ENCODE measurements around the gene BTBD17. TPM values are rescaled to one million over a fixed set of nuclear protein-coding genes. Genes with fewer than 3 reads are reported as not detected.

Gene BTBD17
- total RNA-seq, 2 experiments from 2014 or later: 0.18 TPM; not detected in 1

DNA sequence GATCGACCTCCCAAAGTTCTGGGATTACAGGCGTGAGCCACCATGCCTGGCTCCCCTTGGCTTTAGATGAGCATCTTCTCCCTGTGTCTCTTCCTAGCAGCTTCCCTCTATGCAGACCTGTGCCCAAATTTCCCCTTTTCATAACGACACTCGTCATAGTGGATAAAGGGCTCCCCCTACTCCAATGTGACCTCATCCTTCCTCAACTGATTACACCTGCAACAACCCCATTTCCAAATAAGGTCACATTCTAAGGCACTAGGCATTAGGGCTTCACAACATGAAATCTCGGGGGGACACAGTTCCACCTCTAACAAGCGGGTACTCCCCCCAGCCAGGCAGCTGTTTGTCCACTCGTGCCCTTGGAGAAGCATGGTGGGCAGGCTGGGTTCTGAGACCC lies 25.4 kb downstream of the BTBD17 start:
- DNase-seq: no peak
- H3K9me3 Mint-ChIP-seq: no peaks in the 10 kb centered on the region
- H3K4me3 Mint-ChIP-seq: no peak overlapping the region
- no peaks in the 10 kb centered on the region for H3K36me3 Mint-ChIP-seq (ENCODE audit: low read depth)
- H3K4me1 Mint-ChIP-seq: peaks cover 7% of the 10 kb centered on the region
- H3K27me3 Mint-ChIP-seq: peaks cover 7% of the 10 kb centered on the region
- ChIA-PET POLR2A (no interaction called here), CTCF (interaction anchor here (1.1 kb wide), 1 partner anchor 32 kb away, joined by 3 read pairs; no protein-coding TSS in a partner anchor)
- no peak overlapping the region for H3K27ac Mint-ChIP-seq

DNA sequence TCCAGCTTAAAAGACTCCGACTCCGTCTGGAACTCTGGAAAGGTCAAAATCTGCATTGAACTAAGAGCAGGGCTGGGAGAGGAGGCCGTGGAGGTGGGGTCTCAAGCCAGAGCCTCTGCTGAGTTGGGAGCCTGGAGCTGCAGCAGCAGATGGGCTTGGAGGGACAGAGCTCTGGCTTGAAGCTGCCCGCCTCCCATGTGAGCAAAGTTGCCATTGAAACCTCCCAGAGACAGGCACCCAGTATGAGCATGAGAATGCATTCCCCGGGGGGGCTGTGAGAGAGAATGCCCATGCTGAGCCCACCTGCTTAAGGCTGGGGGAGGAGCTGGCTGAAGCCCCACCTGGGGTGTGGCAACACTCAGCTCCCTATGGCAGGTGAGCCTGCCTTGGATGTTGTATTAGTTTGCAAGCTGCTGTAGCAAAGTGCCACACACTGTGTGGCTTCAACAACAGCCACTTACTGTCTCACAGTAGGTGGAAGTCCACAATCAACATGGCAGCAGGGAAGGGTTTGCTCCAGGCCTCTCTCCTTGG lies 26.1 kb downstream of the BTBD17 start:
- Mint-ChIP-seq H3K36me3 (ENCODE audit: low read depth) (no peaks in the 10 kb centered on the region), H3K27me3 (peaks cover 7% of the 10 kb centered on the region), H3K4me3 (no peak overlapping the region), H3K4me1 (peaks cover 7% of the 10 kb centered on the region), H3K9me3 (no peaks in the 10 kb centered on the region), H3K27ac (no peak overlapping the region)
- ChIA-PET POLR2A (no interaction called here), CTCF (interaction anchor here (0.9 to 1.1 kb wide), 2 partner anchors 25 to 32 kb away, joined by 3 read pairs; no protein-coding TSS in a partner anchor)
- no peak for DNase-seq

DNA sequence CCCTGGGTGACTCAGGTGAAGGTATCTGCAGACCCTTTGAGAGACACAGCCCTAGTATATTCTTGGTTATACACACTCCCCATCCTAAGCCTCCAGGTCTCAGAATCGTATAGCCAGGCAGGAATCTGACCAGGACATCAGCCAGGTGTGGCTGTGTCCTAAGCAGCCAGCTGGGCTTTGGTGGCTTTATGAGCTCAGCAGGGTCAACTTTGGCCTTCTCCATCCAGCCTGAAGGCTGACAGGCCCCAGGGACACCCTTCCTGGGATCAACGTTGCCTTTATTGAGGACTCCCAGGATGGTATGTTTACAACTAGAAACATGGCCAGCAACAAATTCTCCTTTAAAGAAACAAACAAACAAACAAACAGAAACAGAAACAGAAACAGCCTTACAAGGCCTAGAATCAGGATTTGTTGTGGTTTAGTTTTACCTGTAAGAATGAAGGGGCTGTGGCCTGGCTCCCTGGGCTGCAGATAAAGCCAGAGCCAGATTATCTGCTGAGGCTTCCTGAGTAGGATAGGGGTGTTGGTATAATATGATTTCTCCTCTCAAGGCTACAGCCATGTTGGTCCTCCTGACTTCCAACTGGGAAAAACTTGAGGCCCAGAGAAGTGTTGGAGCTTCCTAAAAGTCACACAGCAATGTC lies 27.2 kb downstream of the BTBD17 start:
- H3K4me3 Mint-ChIP-seq: no peak overlapping the region
- peaks cover 7% of the 10 kb centered on the region for H3K27me3 Mint-ChIP-seq
- peak overlapping the region; percentile 9 for H3K27ac Mint-ChIP-seq
- H3K36me3 Mint-ChIP-seq (ENCODE audit: low read depth): peaks cover 2% of the 10 kb centered on the region
- H3K9me3 Mint-ChIP-seq: no peaks in the 10 kb centered on the region
- H3K4me1 Mint-ChIP-seq: peaks cover 13% of the 10 kb centered on the region
- ChIA-PET CTCF (interaction anchor here (0.7 to 0.9 kb wide), 2 partner anchors 19 to 26 kb away, joined by 3 read pairs; no protein-coding TSS in a partner anchor), POLR2A (no interaction called here)
- DNase-seq: no peak

DNA sequence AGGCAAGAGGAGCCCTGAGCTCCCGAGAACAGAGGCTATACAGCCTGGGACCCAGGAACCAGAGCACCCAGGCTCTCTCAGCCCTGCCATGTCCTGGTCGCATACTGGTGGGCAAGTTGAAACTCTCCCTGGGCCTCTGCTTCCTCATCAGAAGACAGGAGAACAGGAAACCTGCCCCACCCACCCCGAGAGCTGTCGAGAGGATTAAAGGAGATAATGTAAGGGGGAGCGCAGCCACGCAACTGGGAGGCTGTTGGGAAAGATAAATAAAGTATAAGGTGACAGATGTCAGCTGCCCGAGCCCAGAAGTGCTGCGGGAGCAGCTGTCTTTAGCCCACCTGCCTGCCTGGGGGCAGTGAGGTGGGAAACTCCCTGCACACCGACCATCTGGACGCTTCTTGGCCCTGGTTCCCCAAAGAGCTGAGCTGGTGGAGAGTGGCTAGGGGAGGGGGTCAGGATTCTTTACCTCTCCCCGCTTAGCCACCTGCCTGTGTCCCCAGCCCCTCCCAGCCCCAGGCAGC lies 28.8 kb downstream of the BTBD17 start:
- no peaks in the 10 kb centered on the region for H3K9me3 Mint-ChIP-seq
- H3K27me3 Mint-ChIP-seq: peaks cover 7% of the 10 kb centered on the region
- H3K4me3 Mint-ChIP-seq: no peak overlapping the region
- H3K36me3 Mint-ChIP-seq (ENCODE audit: low read depth): peaks cover 5% of the 10 kb centered on the region
- CTCF ChIA-PET: interaction anchor here (0.9 kb wide), 1 partner anchor 35 kb away, joined by 3 read pairs; the partner anchor contains the start of gene GPR142
- POLR2A ChIA-PET: no interaction called here
- H3K27ac Mint-ChIP-seq: no peak overlapping the region
- peaks cover 27% of the 10 kb centered on the region for H3K4me1 Mint-ChIP-seq
- DNase-seq: no peak

DNA sequence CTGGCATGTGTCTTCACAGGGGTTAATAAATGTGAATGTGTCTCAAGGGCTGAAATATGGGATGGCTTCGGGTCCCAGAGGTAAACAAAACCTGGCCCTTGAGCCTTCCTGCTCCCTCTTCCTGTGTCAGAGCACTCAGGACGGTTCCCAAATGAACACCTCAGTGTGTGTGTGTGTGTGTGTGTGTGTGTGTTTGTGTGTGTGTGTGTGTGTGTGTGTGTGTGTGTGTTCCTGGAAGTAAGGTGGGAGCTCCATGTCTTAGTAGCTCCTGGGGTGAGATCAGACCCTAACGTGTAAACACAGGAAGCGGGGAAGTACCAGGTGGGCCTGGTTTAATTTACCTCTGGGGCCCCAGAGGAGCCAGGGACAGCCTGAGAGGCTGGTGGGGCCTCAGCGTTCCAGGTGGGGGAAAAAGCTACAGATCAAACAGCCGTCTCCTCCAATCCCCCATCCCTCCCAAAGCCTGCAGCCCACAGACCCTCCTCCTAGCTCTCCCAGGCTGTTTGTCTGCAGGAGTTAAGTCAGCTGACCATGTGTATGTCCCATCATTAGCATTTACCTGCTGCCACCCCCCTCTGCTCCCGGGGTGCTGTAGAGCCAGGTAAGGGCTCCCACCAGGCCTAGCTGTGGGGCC lies 29.5 kb downstream of the BTBD17 start:
- peaks cover 31% of the 10 kb centered on the region for H3K4me1 Mint-ChIP-seq
- H3K4me3 Mint-ChIP-seq: no peak overlapping the region
- no peaks in the 10 kb centered on the region for H3K9me3 Mint-ChIP-seq
- ChIA-PET CTCF (interaction anchor here (0.9 kb wide), 1 partner anchor 36 kb away, joined by 3 read pairs; the partner anchor contains the start of gene GPR142), POLR2A (no interaction called here)
- no peak overlapping the region for H3K27ac Mint-ChIP-seq
- DNase-seq: no peak
- peaks cover 3% of the 10 kb centered on the region for H3K27me3 Mint-ChIP-seq
- H3K36me3 Mint-ChIP-seq (ENCODE audit: low read depth): peaks cover 5% of the 10 kb centered on the region

DNA sequence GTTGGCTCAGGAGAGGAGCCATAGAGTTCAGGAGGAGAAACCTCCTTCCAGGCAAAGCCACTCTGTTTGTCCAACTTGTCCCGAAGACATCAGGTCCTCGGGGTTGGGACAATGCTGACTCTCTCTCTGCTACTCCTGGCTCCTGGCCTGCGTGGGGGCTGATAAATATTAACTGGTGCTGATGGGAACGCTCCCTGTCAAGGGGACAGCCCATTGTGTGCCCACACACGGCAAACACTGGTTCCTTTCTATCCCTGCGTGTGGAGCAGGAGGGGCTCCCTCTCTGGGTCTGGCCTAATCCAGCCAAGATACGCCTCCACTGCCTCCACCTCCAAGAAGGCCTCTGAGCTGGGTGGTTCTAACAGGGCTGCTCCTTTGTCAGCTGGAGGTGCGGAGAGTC lies 31.2 kb downstream of the BTBD17 start:
- POLR2A ChIA-PET: no interaction called here
- H3K9me3 Mint-ChIP-seq: no peaks in the 10 kb centered on the region

DNA sequence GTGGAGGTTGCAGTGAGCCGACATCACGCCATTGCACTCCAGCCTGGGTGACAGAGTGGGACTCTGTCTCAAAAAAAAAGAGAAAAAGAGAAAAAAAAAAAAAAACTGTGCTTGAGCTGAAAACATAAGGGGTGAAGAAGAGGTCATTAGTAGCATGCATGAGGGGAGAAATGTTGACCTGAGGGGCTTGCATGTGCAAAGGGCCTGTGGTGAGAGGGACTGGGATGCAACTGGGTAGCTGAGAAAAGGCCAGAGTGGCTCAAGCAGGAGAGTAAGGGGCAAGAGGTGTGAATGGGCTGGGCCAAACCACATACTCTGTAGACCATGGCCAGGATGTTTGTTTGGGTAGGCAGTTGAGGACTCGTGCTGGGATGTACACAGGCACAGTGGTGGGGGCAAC lies 32.3 kb downstream of the BTBD17 start:
- H3K27me3 Mint-ChIP-seq: peaks cover 10% of the 10 kb centered on the region
- DNase-seq: no peak
- peaks cover 5% of the 10 kb centered on the region for H3K36me3 Mint-ChIP-seq (ENCODE audit: low read depth)
- no peak overlapping the region for H3K4me3 Mint-ChIP-seq
- ChIA-PET POLR2A (interaction anchor here (1.0 to 1.4 kb wide), 4 partner anchors 9 to 118 kb away, joined by 3 to 5 read pairs (median 4); no protein-coding TSS in a partner anchor), CTCF (interaction anchor here (0.8 to 1.4 kb wide), 5 partner anchors 19 to 126 kb away, joined by 3 to 6 read pairs (median 3); partner anchors contain the start of gene RPL38)
- H3K4me1 Mint-ChIP-seq: peaks cover 41% of the 10 kb centered on the region
- H3K9me3 Mint-ChIP-seq: no peaks in the 10 kb centered on the region
- H3K27ac Mint-ChIP-seq: peak overlapping the region; percentile 74

More for the DNA sequence above, 31.2 kb downstream of the BTBD17 start:
- H3K36me3 Mint-ChIP-seq (ENCODE audit: low read depth): peaks cover 5% of the 10 kb centered on the region
- CTCF ChIA-PET: interaction anchor here (0.9 to 1.3 kb wide), 4 partner anchors 15 to 38 kb away, joined by 3 to 4 read pairs (median 3); no protein-coding TSS in a partner anchor
- no peak for DNase-seq
- no peak overlapping the region for H3K27ac Mint-ChIP-seq
- peaks cover 1% of the 10 kb centered on the region for H3K27me3 Mint-ChIP-seq
- no peak overlapping the region for H3K4me3 Mint-ChIP-seq
- peaks cover 41% of the 10 kb centered on the region for H3K4me1 Mint-ChIP-seq

DNA sequence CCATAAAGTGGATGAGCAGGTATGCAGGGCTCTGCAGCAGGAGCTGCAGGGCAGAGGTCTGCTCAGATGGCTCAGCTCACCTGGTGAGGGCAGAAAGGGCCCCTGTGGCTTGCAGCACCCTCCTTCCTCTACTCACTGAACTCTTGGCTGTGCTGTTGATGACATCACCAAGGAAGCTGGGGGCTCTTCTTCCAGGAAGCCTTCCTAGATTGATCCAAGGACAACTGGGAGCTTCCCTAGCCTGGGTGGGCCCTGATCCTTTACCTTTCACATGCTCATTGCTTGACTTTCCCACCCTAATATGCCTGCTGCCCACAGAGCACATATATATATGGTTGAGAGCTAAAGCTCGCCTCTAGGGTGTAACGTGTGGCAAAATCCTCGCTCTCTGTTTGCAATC lies 33.2 kb downstream of the BTBD17 start:
- no peaks in the 10 kb centered on the region for H3K9me3 Mint-ChIP-seq
- ChIA-PET POLR2A (interaction anchor here (0.7 to 1.4 kb wide), 4 partner anchors 10 to 117 kb away, joined by 3 to 5 read pairs (median 4); no protein-coding TSS in a partner anchor), CTCF (interaction anchor here (0.7 to 1.6 kb wide), 7 partner anchors 18 to 125 kb away, joined by 3 to 6 read pairs (median 3); partner anchors contain the start of gene RPL38)
- H3K27ac Mint-ChIP-seq: peak overlapping the region; percentile 74
- peaks cover 13% of the 10 kb centered on the region for H3K27me3 Mint-ChIP-seq
- no peak for DNase-seq
- peaks cover 41% of the 10 kb centered on the region for H3K4me1 Mint-ChIP-seq
- H3K36me3 Mint-ChIP-seq (ENCODE audit: low read depth): peaks cover 5% of the 10 kb centered on the region
- H3K4me3 Mint-ChIP-seq: no peak overlapping the region

DNA sequence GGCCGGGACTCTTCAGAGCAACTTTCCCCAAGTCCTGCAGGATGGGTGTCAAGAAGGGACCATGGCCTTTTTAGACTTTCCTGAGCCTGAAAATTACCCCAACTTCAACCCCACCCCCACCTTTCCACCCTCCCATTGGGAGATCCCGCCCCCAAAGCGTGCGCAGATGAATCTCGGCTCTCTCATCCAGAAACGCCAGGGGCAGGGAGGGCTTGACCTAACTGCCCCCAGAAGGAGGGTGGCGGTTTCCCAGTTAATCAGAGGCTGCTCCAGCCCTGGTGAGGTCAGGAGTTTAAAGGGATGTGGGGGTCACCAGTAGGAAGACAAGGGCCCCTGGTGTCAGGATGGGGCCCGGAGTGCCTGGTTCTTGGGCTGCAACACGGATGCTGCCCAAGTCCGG lies 35.2 kb downstream of the BTBD17 start:
- peaks cover 5% of the 10 kb centered on the region for H3K36me3 Mint-ChIP-seq (ENCODE audit: low read depth)
- no peaks in the 10 kb centered on the region for H3K9me3 Mint-ChIP-seq
- peaks cover 23% of the 10 kb centered on the region for H3K27me3 Mint-ChIP-seq
- ChIA-PET POLR2A (no interaction called here), CTCF (no interaction called here)
- peak overlapping the region; percentile 38 for H3K4me3 Mint-ChIP-seq
- H3K27ac Mint-ChIP-seq: no peak overlapping the region
- peaks cover 41% of the 10 kb centered on the region for H3K4me1 Mint-ChIP-seq
- no peak for DNase-seq

DNA sequence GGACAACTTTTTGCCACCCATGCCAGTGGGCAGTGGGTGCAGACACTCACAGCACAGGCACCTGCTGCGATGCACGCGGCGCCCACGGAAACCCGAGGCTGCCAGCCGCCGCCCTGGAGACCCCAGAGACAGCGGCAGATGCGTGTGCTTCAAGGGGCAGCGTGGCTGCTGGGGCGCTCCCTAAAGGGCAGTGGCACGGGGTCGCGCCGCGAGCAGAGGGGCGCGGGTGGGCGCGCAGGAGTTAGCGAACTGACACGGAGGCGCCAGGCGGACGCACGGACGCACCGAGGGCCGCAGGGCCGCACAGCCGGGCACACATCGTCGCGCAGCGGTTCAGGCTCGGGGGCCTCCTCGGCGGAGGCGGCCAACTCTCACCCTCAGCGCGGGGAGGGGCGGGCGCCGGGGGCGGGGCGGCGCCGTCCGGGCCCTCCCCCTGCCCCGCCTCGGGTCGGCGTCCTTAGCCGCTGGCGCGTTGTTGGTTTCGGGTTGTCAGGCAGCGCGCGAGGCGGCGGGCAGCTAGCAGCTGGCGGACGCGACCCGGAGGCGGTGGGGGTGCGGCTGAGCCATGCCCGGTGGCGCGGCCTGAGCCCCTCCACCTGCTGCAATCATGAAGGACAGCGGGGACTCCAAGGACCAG lies 35.8 kb downstream of the BTBD17 start, which contains the start of gene KIF19:
KIF19 (plus strand) TSS at position 484 of the 637 bp plus-strand sequence; CDS start at position 608, 124 bp downstream.
- Mint-ChIP-seq H3K9me3 (no peaks in the 10 kb centered on the region), H3K36me3 (ENCODE audit: low read depth) (peaks cover 5% of the 10 kb centered on the region), H3K4me3 (peak within 1 kb of the TSS; percentile 38), H3K4me1 (peaks cover 41% of the 10 kb centered on the region), H3K27me3 (peaks cover 28% of the 10 kb centered on the region), H3K27ac (no peak within 1 kb of the TSS)
- DNase-seq: peak; percentile 77
- ChIA-PET CTCF (no interaction called here), POLR2A (no interaction called here)

DNA sequence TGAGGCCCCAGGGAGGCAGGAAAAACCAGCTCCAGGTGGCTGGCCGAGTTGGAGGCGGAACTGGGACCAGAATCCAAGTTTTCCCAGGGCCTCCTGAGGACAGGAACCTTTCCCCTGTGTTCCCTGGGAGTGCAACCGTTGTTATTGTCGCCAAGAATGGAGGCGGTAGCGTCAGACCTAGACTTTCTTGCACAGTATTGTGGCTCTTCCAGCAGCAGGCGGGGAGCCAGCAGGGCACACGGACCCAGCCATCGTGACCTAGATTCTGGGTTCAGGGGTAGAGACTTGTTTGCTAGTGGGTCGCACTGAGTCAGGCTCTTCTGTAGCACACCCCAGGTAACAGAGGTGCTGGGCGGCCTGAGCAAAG lies 36.3 kb downstream of the BTBD17 start:
- no peak overlapping the region for H3K4me3 Mint-ChIP-seq
- H3K36me3 Mint-ChIP-seq (ENCODE audit: low read depth): peaks cover 5% of the 10 kb centered on the region
- H3K27ac Mint-ChIP-seq: no peak overlapping the region
- DNase-seq: no peak
- H3K9me3 Mint-ChIP-seq: no peaks in the 10 kb centered on the region
- CTCF ChIA-PET: no interaction called here
- peaks cover 33% of the 10 kb centered on the region for H3K27me3 Mint-ChIP-seq
- peaks cover 41% of the 10 kb centered on the region for H3K4me1 Mint-ChIP-seq
- POLR2A ChIA-PET: no interaction called here

DNA sequence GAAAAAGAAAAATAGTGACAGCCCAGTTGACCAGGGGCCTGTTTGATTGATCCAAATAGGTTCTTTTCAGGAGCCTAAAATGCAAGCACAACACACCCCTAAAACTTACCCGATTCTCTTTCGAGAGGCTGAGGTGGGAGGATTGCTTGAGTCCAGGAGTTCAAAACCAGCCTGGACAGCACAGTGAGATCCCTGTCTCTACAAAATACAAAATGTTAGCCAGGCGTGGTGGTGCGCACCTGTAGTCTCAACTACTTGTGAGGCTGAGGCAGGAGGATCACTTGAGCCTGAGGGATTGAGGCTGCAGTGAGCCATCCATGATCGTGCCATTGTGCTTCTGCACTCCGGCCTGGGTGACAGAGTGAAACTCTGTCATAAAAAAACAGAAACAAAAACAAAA lies 37.1 kb downstream of the BTBD17 start:
- Mint-ChIP-seq H3K27ac (no peak overlapping the region), H3K36me3 (ENCODE audit: low read depth) (peaks cover 4% of the 10 kb centered on the region), H3K27me3 (peaks cover 34% of the 10 kb centered on the region), H3K4me3 (no peak overlapping the region), H3K4me1 (peaks cover 35% of the 10 kb centered on the region), H3K9me3 (no peaks in the 10 kb centered on the region)
- POLR2A ChIA-PET: no interaction called here
- no peak for DNase-seq
- CTCF ChIA-PET: no interaction called here

All from activated CD4-positive, alpha-beta memory T cell treated with anti-CD3 and anti-CD28 coated beads, Interleukin-2, amount 10 ng/mL, durations not matched to agents 7 days and 5 days (primary cell).